Measurements from ENCODE around the gene ZIC5.

ZIC5 gene

DNA sequence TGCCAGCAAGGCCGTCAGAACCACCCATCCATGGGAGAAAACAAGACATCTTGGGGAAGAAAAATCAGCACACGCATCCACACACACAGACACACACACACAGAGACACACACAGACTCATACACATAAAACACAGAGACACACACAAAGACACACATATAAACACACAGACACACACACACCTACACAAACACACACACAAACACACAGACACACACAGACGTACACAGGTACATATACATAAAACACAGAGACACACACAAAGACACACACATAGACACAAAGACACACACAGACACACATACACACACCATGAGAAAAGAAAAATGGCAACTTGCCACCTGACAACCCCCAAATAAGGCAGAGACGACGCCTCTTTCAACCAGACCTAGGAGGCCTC lies 40.6 kb downstream of the ZIC5 start:
- DNase-seq (ENCODE audit: low read depth) = no peak

DNA sequence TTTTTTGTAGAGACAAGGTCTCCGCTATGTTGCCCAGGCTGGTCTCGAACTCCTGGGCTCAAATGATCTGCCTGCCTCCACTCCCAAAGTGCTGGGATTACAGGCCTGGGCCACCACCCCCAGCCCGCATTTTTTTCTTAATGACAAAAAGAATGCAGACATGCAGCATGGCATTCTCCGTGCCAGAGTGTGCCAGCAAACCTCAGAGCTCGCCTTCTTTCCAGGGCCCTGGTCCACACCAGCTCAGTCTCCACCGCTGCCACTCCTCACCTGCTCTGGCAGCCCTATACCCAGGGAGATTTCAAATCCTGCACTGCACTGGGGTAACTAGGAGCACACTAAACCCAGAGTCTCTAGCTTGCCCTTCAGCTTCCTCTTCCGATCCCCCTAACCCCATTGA lies 41.7 kb downstream of the ZIC5 start:
- DNase-seq (ENCODE audit: low read depth) = no peak

DNA sequence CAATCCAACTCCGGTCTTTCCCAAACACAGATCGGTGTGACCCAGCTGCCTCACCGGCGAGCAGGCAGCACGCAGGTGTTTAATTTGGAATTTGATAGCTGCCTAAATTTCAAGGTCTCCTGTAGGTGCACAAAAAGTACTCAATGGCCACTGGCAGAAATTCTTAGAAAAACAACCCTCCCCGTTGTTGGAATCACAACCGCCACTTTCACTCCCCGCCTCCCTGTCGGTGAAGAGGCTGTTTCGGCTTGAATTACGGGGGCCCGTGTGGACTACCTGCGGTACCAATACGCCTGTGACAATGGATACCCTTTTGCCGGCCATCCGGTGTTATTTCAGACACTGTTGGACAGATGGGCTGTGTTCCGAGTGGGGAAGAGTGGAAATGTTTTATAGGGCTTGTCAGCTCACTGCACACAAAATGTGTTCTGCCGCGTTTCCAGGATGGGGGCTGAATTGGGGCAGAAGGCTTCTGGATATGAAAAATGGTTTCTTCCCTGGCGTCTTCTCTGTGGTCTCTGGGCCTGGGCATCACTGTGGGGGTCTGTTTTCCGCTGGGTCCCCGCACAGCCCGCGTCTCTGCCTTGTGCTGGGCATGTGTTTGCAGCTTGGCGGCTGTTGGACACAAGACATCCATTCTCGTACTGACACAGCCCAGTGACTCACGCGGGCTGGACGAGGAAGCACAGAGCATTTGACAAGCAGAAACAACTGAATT lies 45.4 kb downstream of the ZIC5 start:
- DNase-seq (ENCODE audit: low read depth) = no peak

DNA sequence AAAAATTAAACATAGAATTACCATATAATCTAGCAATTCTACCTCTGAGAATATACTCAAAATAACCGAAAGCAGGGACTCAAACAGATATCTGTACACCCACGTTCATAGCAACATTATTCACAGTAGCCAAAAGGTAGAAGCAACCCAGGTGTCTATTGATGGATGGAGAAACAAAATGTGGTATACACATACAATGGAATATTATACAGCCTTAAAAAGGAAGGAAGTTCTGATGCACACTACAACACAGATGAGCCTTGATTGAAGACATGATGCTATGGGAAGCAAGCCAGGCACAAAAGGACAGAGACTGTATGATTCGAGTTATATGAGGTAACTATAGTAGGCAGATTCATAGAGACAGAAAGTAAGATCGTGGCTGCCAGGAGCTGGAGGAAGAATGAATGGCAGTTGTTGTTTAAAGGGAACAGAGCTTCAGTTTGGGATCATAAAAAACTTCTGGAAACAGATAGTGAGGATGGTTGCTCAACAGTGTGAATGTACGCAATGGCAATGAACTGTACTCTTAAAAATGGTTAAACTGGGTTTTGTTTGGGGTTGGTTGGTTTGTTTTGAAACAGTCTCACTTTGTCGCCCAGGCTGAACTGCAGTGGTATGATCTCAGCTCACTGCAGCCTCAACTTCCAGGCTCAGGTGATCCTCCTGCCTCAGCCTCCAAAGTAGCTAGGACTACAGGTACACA lies 47.5 kb downstream of the ZIC5 start:
- DNase-seq (ENCODE audit: low read depth) = no peak

DNA sequence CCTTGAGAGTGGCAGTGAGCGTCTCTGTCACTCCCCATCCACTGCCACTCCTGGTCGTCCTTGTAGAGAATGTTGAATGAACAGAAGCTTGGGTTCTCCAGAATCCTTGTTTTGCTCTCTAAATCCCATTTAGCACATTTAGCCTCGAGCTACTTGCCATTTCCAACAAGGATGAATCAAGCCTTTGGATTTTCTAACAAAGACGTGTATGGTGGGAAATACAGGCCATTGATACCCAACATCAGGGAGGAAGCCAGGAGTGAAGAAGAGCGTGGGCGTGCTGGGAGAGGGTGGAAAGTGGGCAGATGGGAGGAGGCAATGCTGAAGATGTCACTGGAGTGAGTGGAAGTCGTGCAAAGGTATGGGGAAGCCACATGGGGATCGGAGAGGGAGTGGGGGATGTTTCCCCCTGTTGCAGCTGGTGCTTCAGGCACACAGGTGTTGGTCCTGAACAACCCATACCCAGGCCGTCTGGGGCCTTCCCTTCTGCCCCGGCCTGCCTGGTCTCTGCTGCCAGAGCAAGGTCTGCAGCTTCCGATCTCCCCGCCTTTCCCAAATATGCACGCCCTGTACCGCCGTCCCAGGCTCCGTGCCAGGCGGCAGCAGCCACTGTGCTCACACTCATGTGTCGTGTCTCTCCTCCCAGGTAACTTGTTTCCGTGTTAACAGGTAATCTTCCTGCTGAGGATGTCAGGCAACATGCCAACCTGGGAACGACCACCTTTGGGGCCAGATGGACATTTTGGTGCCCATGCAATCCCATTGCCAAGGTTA lies 48.7 kb downstream of the ZIC5 start:
- DNase-seq (ENCODE audit: low read depth) = no peak

DNA sequence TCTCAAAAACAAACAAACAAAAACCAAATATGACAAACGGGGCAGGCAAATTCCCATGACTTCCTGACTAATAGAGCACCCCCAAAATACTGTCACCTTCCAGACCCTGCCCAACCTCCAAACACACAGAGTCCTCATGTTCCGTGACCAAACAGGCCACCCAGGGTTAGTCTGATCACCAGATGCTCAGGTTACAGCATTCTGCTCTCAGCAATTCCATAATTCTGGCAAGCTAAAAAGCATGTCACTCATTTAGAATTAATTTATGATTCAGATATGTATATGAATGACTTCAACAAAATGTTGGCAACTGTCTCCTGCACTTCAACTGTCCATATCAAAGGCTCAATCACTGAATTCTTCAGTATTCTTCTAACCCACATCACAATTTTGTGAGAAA lies 52.4 kb downstream of the ZIC5 start:
- DNase-seq (ENCODE audit: low read depth) = no peak

- no peak for DNase-seq (ENCODE audit: low read depth)
Measured at GRCh38 chr13:99916366-99917103, 55.0 kb downstream of the ZIC5 start.

GRCh38 chr13:99913167-99913566 lies 58.4 kb downstream of the ZIC5 start:
- no peak for DNase-seq (ENCODE audit: low read depth)

Data from stimulated activated CD8-positive, alpha-beta memory T cell treated with anti-CD3 and anti-CD28 coated beads, Interleukin-15, amount 100 ng/mL, for 24 hours (primary cell).